Stimulated activated CD4-positive, alpha-beta T cell treated with anti-CD3 and anti-CD28 coated beads, TNF-alpha, amount 100 ng/mL, for 48 hours (primary cell): Measurements from ENCODE around the gene RNF40.
"Not testable (repeated sequence)": the region's sequence is repeated elsewhere in the genome, so short reads cannot be mapped to it uniquely, and the experiment has no call there.

Experiments used
- DNase-seq, 3 donors: peaks; one replicate each; pipeline ENCODE4 v3.0.0-alpha.2; 2020; ENCODE audit warnings: low read depth in 3 of 3

Gene RNF40

GRCh38 chr16:30782486-30783279, 20.6 kb downstream of the RNF40 start:
- DNase-seq: no peak

- no peak for DNase-seq
These were observed 21.4 kb downstream of the RNF40 start for GRCh38 chr16:30783280-30784109.

DNA sequence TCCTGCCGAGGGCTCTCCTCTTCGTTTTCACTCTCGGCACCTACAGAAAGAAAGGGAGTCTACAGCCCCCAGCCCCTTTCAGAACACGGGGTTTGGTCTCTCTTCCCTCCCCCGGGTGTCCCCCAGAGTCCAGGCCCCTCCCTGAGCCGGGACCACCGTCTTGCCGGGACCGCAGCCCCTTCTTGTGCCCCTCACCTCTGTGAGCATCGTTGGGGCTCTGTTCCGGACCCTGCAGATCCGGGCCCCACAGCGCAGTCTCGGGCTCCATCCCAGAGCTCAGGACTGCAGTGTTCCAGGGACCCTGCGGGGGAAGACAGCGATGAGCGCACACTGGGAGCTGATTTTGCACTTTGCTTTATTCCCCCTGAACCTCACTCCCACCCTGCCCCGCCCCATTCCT, 22.1 kb downstream of the RNF40 start:
- DNase-seq: no peak

GRCh38 chr16:30785126-30786106, 23.3 kb downstream of the RNF40 start:
- no peak for DNase-seq

- no peak for DNase-seq
These were observed 24.2 kb downstream of the RNF40 start for GRCh38 chr16:30786115-30786935.

GRCh38 chr16:30786936-30787612, 25.0 kb downstream of the RNF40 start, which contains the start of gene ZNF629:
TSS of gene ZNF629 (minus strand) at chr16:30787205. CDS start at chr16:30784482, 2,723 bp downstream.
- no peak for DNase-seq

- no peak for DNase-seq
These were observed 25.7 kb downstream of the RNF40 start for GRCh38 chr16:30787613-30788378.

GRCh38 chr16:30793508-30794069, 31.5 kb downstream of the RNF40 start:
- no peak for DNase-seq

- no peak for DNase-seq
These were observed 32.5 kb downstream of the RNF40 start for GRCh38 chr16:30794634-30795033.

- no peak for DNase-seq
These were observed 35.7 kb downstream of the RNF40 start for GRCh38 chr16:30797670-30798309.

GRCh38 chr16:30802936-30803335, 40.8 kb downstream of the RNF40 start:
- no peak for DNase-seq

DNA sequence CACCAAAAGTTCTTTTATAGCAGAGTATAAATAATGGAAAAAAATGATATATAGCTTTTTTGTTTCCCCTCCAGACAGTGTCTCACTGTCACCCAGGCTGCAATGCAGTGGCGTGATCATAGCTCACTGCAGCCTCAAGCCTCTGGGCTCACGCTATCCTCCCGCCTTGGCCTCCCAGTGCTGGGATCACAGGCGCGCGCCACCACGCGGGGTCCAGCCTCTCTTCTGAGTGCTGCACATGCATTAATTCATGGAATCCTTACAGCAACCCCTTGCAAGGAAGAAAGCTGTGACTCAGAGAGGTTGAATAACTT, 42.9 kb downstream of the RNF40 start:
- no peak for DNase-seq

GRCh38 chr16:30805370-30806169, 43.4 kb downstream of the RNF40 start:
- peak in 2 of 3 donors; percentile 10 to 40 for DNase-seq

GRCh38 chr16:30808146-30808545, 46.0 kb downstream of the RNF40 start:
- no peak for DNase-seq

DNA sequence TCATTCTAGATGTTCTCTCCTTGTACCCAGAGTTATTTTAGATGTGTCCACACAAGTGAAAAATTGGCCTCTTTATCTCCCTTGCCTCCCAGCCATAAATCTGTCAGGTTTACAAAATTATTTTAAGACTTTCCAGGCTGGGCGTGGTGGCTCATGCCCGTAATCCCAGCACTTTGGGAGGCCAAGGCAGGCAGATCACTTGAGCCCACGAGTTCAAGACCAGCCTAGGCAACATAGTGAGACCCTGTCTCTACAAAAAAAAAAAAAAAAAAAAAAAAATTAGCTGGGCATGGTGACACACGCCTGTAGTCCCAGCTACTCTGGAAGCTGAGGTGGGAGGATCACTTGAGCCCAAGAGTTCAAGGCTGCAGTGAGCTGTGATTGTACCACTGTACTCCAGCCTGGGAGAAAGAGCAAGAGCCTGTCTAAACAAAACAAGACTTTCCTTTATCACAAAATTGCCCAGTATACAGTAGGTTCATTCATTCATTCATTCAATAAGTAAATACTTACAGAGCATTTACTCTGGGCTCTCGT, 46.8 kb downstream of the RNF40 start:
- DNase-seq: not testable (repeated sequence)

DNA sequence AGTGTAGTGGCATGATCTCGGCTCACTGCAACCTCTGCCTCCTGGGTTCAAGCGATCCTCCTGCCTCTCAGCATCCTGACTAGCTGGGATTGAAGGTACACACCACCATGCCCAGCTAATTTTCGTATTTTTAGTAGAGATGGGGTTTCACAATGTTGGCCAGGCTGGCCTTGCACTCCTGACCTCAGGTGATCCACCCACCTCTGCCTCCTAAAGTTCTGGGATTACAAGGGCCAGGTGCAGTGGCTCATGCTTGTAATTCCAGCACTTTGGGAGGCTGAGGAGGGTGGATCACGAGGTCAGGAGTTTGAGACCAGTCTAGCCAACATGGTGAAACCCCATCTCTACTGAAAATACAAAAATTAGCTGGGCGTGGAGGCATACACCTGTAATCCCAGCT, 47.6 kb downstream of the RNF40 start:
- DNase-seq: not testable (repeated sequence)

GRCh38 chr16:30813821-30814189, 51.7 kb downstream of the RNF40 start:
- DNase-seq: no peak

GRCh38 chr16:30816769-30817168, 54.6 kb downstream of the RNF40 start:
- no peak for DNase-seq
